Suppressor macrophage treated with lipopolysaccharide for 1 hour (primary cell): ENCODE data around the gene KLF13.

ENCODE experiments used
- DNase-seq, 3 donors: peaks; one replicate each; pipeline ENCODE4 v3.0.0-alpha.2; 2020 to 2022

KLF13 gene

DNA sequence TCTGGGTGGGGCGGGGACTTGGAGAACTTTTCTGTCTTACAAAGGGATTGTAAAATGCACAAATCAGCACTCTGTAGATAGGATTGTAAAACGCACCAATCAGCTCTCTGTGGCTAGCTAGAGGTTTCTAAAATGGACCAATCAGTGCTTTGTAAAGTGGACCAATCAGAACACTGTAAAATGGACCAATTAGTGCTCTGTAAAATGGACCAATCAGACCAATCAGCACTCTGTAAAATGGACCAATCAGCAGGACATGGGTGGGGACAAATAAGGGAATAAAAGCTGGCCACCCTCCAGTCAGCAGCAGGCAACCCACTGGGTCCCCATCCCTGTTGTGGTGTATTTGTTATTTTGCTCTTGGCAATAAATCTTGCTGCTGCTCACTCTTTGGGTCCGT lies 77.7 kb downstream of the KLF13 start:
- DNase-seq, result no peak

DNA sequence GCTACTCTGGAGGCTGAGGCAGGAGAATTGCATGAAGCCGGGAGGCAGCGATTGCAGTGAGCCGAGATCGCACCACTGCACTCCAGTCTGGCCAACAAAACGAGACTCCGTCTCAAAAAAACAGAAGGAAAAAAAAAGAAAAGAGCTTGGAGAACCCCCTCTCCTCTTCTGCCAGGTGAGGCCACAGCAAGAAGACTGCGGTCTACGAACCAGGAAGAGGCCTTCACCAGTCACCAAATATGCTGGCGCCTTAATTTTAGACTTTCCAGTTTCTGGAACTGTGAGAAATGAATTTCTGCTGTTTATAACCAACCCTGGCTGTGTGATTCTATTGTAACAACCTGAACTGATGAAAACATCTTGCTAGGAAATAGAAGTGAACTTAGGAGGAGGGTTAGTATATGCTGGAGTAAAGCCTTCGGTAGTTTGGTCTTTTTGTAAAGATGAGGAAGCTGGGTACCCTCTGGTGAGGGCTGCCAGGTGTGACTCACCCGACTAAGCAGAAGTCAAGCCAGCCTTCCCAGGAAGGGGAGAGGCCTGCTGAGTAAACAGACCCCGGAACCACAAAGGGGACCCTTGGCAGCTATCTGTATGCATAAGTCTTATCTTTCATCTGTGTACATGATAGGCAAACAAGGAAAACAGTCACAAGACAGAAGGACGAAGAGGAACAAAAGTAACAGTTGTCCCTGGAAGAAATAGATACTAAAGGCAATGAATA lies 78.7 kb downstream of the KLF13 start:
- DNase-seq, result peak; percentile 66 to 71 (median 70)

DNA sequence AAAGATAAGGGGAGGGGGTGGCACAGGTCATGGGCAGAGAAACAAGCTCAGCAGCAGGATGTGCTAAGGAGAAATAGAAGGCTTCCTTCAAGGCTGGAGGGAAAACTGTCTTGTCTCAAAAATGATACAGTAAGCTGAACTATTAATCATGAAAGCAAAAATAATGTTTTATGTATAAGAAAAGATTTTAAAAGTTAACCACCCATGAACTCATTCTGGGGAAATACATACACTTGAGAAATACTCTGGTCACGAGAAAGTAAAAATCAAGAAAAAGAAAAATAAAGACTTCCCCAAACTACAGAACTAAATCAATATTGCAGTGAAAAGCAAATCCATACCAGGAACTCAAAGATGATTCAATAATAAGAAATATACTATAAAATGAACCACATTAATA lies 80.7 kb downstream of the KLF13 start:
- DNase-seq, result peak; percentile 17 to 64 (median 59)

DNA sequence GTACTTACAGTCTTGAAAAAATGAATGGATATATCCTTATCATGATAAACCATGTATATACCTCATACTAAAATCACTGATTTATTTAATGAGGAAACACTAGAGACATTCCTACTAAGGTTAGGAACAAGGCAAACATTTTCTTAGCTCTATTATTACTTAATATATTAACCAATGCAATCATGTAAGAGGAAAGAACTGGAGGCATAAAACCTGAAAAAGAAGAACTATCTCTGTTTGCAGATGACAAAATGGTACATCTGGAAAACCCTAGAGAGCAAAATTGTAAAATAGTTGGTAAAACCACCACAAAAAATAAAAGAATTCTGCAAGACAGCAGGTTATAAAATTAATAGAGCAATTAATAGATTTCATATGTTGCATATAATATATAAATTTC lies 81.2 kb downstream of the KLF13 start:
- DNase-seq, result peak in 2 of 3 donors; percentile 37 to 50

DNA sequence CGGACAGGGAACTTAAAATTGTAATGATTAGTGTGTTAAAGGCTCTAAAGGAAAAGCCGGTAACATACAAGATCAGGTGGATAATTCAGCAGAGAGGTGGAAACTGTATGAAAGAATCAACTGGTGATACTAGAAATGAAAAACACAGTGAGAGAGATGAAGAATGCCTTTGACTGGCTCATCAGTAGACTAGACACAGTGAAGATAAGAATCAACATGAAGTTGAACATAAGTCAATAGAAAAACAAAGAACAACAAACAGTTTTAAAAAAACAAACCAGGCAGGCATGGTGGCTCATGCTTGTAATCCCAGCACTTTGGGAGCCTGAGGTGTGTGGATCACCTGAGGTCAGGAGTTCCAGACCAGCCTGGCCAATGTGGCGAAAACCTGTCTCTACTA lies 82.1 kb downstream of the KLF13 start:
- DNase-seq, result no peak

DNA sequence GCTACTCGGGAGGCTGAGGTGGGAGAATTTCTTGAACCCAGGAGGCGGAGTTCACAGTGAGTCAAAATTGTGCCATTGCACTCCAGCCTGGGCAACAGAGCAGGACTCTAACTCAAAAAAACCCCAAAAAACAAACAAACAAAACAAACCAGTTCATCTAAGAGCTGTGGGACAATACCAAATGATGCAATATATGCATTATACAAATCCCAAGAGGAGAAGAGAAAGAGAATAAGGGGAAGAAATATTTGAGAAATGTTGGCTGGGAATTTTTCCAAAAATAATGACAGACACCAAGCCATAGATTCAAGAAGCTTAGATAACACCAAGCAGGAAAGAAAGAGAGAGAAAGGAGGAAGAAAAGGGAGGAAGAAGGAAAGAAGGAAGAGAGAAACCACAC lies 82.5 kb downstream of the KLF13 start:
- peak; percentile 53 to 86 (median 82) for DNase-seq

DNA sequence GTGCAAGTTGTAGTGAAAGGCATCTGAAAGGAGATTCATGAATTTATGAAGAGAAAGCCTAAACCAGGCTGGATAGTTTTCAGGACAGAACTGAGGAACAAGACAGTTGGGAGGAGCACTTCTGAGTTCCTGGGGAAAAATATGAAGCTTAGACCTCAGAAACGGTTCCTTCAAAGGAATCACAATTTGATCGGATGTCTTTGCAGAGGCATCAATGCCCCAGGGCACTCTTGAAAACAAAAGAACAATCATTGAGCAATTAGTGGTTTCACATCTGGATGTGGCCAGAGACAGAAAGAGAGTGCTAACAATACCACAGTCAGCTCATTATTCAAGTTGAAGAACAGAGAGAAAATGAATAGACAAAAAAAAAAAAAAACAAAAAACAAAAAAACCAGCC lies 86.2 kb downstream of the KLF13 start:
- peak in 1 of 3 donors; percentile 16 for DNase-seq

DNA sequence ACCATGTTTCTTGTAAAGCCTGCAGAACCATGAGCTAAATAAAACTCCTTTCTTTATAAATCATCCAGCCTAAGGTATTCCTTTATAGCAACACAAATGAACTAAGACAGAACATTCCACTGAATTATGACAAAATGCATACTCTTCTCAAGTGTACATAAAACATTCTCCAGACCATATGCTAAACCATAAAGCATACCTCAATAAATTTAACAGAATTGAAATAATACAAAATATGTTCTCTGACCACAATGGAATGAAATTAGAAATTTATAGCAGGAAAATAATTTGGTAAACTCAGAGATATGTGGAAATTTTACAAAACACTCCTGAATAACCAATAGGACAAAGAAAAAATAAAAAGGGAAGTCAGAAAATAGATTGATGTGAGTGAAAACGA lies 88.6 kb downstream of the KLF13 start:
- DNase-seq, result no peak

DNA sequence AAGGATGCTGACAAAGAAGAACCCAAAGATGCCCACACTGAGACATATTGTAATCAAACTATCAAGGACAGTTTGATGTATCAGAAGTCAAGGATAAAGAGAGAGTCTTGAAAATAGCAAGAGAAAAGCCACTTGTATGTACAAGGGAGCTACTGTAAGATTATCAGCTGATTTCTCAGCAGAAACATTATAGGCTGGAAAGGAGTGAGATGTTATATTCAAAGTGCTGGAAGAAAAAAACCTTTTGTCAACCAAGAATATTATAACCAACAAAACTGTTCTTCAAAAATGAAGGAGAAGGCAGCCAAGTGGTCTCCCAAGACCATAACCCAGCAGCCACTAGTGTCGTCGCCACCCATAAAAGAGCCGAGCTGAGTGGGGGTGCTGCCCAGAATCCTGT lies 93.2 kb downstream of the KLF13 start:
- DNase-seq, result peak in 1 of 3 donors; percentile 17

DNA sequence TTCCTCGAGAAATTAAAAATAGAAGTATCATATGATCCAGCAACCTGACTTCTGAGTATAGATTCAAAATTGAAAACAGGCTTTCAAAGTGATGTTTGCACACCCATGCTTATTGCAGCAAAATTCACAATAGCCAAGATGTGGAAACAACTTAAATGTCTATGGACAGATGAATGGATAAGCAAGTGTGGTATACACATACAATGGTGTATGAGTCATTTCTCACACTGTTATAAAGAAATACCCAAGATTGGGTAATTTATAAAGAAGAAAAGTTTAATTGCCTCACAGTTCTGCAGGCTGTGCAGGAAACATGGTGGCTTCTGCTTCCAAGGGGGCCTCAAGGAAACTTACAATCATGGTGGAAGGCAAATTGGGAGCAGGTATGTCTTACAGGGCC lies 100.8 kb downstream of the KLF13 start:
- peak; percentile 42 to 82 (median 76) for DNase-seq
